ENCODE results near the gene GEMIN7. TPM values are rescaled to one million over a fixed set of nuclear protein-coding genes. Genes with fewer than 3 reads are reported as not detected.

The GEMIN7 gene
- total and polyA plus RNA-seq, 2 of the 13 experiments (the other 11 are each of a cell fraction or from before 2014, with no cell fraction given), result 24.1 to 30.6 TPM

DNA sequence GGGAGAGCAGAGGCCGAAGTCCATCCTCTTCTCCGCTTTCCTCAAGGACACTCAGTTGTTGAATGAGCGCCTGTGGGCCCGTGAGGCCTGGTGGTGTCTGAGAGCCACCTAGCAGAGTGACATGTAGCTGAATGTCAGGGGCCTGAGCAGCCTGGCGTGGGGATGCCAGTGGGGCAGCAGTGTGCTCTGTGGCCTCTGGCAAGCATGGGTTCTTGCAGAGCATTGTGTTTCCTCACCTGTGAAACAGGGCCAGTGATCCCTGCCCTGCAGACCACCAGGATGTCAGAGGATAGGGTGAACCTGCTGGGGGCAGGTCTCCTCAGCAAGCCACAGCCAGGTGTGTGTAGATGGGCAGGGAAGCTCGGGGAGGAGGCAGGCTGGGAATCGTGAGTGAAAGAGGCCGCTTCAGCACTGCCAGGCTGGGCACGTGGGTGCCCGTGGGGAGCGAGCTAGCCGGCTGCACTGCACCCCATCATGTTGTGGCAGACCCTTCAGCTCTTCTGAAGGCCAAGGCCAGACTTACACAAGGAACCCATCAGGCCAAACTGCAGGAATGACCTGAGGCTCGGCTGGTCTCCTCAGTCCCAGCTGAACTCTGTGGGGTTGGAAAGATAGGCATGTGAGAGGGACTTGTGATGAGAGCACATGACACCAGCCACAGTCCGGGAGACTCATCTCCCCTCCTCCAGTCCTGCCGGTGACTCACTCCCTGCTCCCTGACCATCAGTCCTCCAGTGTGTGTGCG, 18.9 kb downstream of the GEMIN7 start (continued):
- 0 out of 2 replicates have a peak, but pooled peaks have one; percentile 36 for TF ChIP-seq MAF1 (CRISPR knock-in tag; IDR thresholded peaks at IDR 0.05; ENCODE audit: borderline replicate concordance)
- no peak for TF ChIP-seq SKI (IDR thresholded peaks at IDR 0.05; ENCODE audit: partially characterized antibody)
- TF ChIP-seq, protein P1, sequence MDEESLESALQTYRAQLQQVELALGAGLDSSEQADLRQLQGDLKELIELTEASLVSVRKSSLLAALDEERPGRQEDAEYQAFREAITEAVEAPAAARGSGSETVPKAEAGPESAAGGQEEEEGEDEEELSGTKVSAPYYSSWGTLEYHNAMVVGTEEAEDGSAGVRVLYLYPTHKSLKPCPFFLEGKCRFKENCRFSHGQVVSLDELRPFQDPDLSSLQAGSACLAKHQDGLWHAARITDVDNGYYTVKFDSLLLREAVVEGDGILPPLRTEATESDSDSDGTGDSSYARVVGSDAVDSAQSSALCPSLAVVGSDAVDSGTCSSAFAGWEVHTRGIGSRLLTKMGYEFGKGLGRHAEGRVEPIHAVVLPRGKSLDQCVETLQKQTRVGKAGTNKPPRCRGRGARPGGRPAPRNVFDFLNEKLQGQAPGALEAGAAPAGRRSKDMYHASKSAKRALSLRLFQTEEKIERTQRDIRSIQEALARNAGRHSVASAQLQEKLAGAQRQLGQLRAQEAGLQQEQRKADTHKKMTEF (CRISPR knock-in tag; IDR thresholded peaks at IDR 0.05), result 0 out of 2 replicates have a peak, but pooled peaks have one; percentile 40
- TF ChIP-seq ZNF562 (CRISPR knock-in tag; IDR thresholded peaks at IDR 0.05; ENCODE audit: borderline replicate concordance), result no peak
- no peak; the same call in 1 of the 2 replicates for TF ChIP-seq KAT7 (CRISPR knock-in tag; IDR thresholded peaks at IDR 0.05; ENCODE audit: borderline replicate concordance)
- no peak for TF ChIP-seq ZNF850 (CRISPR knock-in tag; conservative IDR thresholded peaks at IDR 0.05)
- TF ChIP-seq, protein P2, sequence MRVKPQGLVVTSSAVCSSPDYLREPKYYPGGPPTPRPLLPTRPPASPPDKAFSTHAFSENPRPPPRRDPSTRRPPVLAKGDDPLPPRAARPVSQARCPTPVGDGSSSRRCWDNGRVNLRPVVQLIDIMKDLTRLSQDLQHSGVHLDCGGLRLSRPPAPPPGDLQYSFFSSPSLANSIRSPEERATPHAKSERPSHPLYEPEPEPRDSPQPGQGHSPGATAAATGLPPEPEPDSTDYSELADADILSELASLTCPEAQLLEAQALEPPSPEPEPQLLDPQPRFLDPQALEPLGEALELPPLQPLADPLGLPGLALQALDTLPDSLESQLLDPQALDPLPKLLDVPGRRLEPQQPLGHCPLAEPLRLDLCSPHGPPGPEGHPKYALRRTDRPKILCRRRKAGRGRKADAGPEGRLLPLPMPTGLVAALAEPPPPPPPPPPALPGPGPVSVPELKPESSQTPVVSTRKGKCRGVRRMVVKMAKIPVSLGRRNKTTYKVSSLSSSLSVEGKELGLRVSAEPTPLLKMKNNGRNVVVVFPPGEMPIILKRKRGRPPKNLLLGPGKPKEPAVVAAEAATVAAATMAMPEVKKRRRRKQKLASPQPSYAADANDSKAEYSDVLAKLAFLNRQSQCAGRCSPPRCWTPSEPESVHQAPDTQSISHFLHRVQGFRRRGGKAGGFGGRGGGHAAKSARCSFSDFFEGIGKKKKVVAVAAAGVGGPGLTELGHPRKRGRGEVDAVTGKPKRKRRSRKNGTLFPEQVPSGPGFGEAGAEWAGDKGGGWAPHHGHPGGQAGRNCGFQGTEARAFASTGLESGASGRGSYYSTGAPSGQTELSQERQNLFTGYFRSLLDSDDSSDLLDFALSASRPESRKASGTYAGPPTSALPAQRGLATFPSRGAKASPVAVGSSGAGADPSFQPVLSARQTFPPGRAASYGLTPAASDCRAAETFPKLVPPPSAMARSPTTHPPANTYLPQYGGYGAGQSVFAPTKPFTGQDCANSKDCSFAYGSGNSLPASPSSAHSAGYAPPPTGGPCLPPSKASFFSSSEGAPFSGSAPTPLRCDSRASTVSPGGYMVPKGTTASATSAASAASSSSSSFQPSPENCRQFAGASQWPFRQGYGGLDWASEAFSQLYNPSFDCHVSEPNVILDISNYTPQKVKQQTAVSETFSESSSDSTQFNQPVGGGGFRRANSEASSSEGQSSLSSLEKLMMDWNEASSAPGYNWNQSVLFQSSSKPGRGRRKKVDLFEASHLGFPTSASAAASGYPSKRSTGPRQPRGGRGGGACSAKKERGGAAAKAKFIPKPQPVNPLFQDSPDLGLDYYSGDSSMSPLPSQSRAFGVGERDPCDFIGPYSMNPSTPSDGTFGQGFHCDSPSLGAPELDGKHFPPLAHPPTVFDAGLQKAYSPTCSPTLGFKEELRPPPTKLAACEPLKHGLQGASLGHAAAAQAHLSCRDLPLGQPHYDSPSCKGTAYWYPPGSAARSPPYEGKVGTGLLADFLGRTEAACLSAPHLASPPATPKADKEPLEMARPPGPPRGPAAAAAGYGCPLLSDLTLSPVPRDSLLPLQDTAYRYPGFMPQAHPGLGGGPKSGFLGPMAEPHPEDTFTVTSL (CRISPR knock-in tag; IDR thresholded peaks at IDR 0.05; ENCODE audit: borderline replicate concordance), result no peak
- TF ChIP-seq, protein P3, sequence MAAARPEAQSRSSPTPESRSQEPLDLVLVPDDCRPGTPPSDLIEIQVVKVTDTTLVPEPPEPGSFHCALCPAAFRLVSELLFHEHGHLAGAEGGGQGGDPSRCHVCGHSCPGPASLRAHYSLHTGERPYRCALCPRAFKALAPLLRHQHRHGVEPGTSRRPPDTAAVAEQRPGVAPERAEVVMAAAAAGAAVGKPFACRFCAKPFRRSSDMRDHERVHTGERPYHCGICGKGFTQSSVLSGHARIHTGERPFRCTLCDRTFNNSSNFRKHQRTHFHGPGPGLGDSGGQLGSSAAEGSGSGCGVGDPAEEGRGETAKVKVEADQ (CRISPR knock-in tag; IDR thresholded peaks at IDR 0.05; ENCODE audit: borderline replicate concordance), result no peak
- peak; percentile 58; the same call in 1 of the 2 replicates for TF ChIP-seq ZNF766 (CRISPR knock-in tag; IDR thresholded peaks at IDR 0.05; ENCODE audit: borderline replicate concordance)
- no peak for TF ChIP-seq EHMT2 (IDR thresholded peaks at IDR 0.05; ENCODE audit: borderline replicate concordance, low read depth, low read length)
- peak; percentile 77; the same call in 1 of the 2 replicates for TF ChIP-seq ZNF792 (CRISPR knock-in tag; IDR thresholded peaks at IDR 0.05)
- no peak for TF ChIP-seq SRF (IDR thresholded peaks at IDR 0.05; ENCODE audit: low read depth, low read length)
- peak; percentile 80; the same call in 1 of the 2 replicates for TF ChIP-seq ZFP90 (CRISPR knock-in tag; IDR thresholded peaks at IDR 0.05; ENCODE audit: borderline replicate concordance)
- no peak for TF ChIP-seq HNF4G (IDR thresholded peaks at IDR 0.05; ENCODE audit: borderline replicate concordance, low read depth, low read length)
- peak; percentile 25; the same call in 1 of the 2 replicates for TF ChIP-seq HNF4G (CRISPR knock-in tag; IDR thresholded peaks at IDR 0.05; ENCODE audit: borderline replicate concordance, low read depth)
- TF ChIP-seq, protein P4, sequence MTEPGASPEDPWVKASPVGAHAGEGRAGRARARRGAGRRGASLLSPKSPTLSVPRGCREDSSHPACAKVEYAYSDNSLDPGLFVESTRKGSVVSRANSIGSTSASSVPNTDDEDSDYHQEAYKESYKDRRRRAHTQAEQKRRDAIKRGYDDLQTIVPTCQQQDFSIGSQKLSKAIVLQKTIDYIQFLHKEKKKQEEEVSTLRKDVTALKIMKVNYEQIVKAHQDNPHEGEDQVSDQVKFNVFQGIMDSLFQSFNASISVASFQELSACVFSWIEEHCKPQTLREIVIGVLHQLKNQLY (CRISPR knock-in tag; IDR thresholded peaks at IDR 0.05), result no peak
- TF ChIP-seq ASH2L (IDR thresholded peaks at IDR 0.05; ENCODE audit: insufficient read length, low read depth, low read length), result peak; percentile 70
- TF ChIP-seq NCOA5 (CRISPR knock-in tag; IDR thresholded peaks at IDR 0.05), result no peak
- TF ChIP-seq NR2C2 (CRISPR knock-in tag; IDR thresholded peaks at IDR 0.05; ENCODE audit: borderline replicate concordance), result no peak
- TF ChIP-seq NCOA1 (CRISPR knock-in tag; IDR thresholded peaks at IDR 0.05), result no peak
